Measurements from ENCODE around the gene ACMSD.

The ACMSD gene

GRCh38 chr2:134836986-134837385 is 1.4 kb upstream of the ACMSD start:
- TF ChIP-seq POLR2AphosphoS5 (IDR thresholded peaks at IDR 0.05; ENCODE audit: low read depth, low read length) = no peak
- TF ChIP-seq REST (IDR thresholded peaks at IDR 0.05; ENCODE audit: insufficient read depth in 1 of 2, low read depth in 2 of 2, low read length in 2 of 2) = no peak
- no peak for TF ChIP-seq TAF1 (IDR thresholded peaks at IDR 0.05; ENCODE audit: borderline replicate concordance, insufficient read depth, low read length)
- TF ChIP-seq FOXP2 (optimal IDR thresholded peaks at IDR 0.05; ENCODE audit: borderline replicate concordance, extremely low read depth, extremely low read length, insufficient read depth) = no peak
- TF ChIP-seq SIN3A (IDR thresholded peaks at IDR 0.05; ENCODE audit: borderline replicate concordance, insufficient read depth, low read length) = no peak

GRCh38 chr2:134839649-134840048 is 1.2 kb downstream of the ACMSD start:
- TF ChIP-seq REST (IDR thresholded peaks at IDR 0.05; ENCODE audit: insufficient read depth in 1 of 2, low read depth in 2 of 2, low read length in 2 of 2) (no peak), TAF1 (IDR thresholded peaks at IDR 0.05; ENCODE audit: borderline replicate concordance, insufficient read depth, low read length) (no peak), POLR2AphosphoS5 (IDR thresholded peaks at IDR 0.05; ENCODE audit: low read depth, low read length) (no peak), SIN3A (IDR thresholded peaks at IDR 0.05; ENCODE audit: borderline replicate concordance, insufficient read depth, low read length) (no peak), FOXP2 (optimal IDR thresholded peaks at IDR 0.05; ENCODE audit: borderline replicate concordance, extremely low read depth, extremely low read length, insufficient read depth) (no peak)

GRCh38 chr2:134842930-134843490 is 4.6 kb downstream of the ACMSD start:
- TF ChIP-seq SIN3A (IDR thresholded peaks at IDR 0.05; ENCODE audit: borderline replicate concordance, insufficient read depth, low read length) (no peak), POLR2AphosphoS5 (IDR thresholded peaks at IDR 0.05; ENCODE audit: low read depth, low read length) (no peak), TAF1 (IDR thresholded peaks at IDR 0.05; ENCODE audit: borderline replicate concordance, insufficient read depth, low read length) (no peak), FOXP2 (optimal IDR thresholded peaks at IDR 0.05; ENCODE audit: borderline replicate concordance, extremely low read depth, extremely low read length, insufficient read depth) (no peak), REST (IDR thresholded peaks at IDR 0.05; ENCODE audit: insufficient read depth in 1 of 2, low read depth in 2 of 2, low read length in 2 of 2) (no peak)

- TF ChIP-seq TAF1 (IDR thresholded peaks at IDR 0.05; ENCODE audit: borderline replicate concordance, insufficient read depth, low read length) (no peak), SIN3A (IDR thresholded peaks at IDR 0.05; ENCODE audit: borderline replicate concordance, insufficient read depth, low read length) (no peak), POLR2AphosphoS5 (IDR thresholded peaks at IDR 0.05; ENCODE audit: low read depth, low read length) (no peak), REST (IDR thresholded peaks at IDR 0.05; ENCODE audit: insufficient read depth in 1 of 2, low read depth in 2 of 2, low read length in 2 of 2) (no peak), FOXP2 (optimal IDR thresholded peaks at IDR 0.05; ENCODE audit: borderline replicate concordance, extremely low read depth, extremely low read length, insufficient read depth) (no peak)
Measured at GRCh38 chr2:134843968-134844367, 5.6 kb downstream of the ACMSD start.

All from PFSK-1 (cell line).